AG04449 (cell line): ENCODE data around the gene TRIO.

Experiments
- CTCF ChIA-PET: fragments of 350-600 bp; formaldehyde crosslinking; extraction: SDS; loops from one replicate; lab custom pipeline; 2021; ENCODE audit warnings: antibody characterized with exemption; lab: Yijun Ruan, JAX
- POLR2A ChIA-PET: fragments of 400-600, 350-600 bp; formaldehyde crosslinking; extraction: SDS; loops from one replicate; lab custom pipeline; 2020; ENCODE audit warnings: antibody characterized with exemption, inconsistent platforms; lab: Yijun Ruan, JAX
- DNase-seq: peaks from one replicate; pipeline ENCODE4 v3.0.0-alpha.2; 2010; ENCODE audit warnings: low read depth, low spot score
- H3K4me3 ChIP-seq: 2 replicates; pipeline ENCODE4 v1.5.1; 2011; ENCODE audit warnings: low read depth, mild to moderate bottlenecking, control low read depth, low read length
- TF ChIP-seq, protein P1 (sequence below): IDR thresholded peaks from one replicate; pipeline ENCODE4 v1.5.1; 2011; ENCODE audit warnings: mild to moderate bottlenecking, moderate library complexity, low read length, control low read depth, inconsistent platforms; ENCODE audit not compliant: insufficient read depth; ENCODE audit errors: missing control alignments

TRIO gene

DNA sequence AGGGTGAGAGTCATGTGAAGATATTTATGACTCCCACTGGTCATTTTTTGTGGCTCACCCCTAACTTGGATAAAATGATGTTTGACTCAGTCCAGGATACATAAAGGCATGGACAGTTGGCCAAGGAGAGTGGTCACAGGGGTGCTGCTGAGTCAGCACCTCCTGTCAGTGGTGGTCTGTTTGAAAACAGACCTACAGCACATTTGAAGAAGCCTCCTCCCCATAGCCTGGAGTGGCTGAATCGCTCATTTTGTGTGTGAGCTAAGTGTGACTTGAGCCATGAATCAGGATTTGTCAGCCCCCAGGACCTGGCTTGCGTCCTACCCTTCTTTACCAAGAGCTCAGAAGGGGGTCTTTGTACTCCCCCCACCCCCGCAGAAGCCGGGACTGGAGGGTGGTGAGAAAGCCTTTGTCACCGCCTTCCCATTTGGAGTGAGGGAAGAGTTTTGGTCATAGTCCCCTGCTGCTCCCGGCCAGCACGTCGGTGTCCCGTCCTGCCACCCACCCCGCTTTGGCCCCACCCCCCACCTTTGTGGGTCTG lies 35.6 kb downstream of the TRIO start:
- ChIA-PET CTCF (interaction anchor here (0.9 kb wide), 1 partner anchor 90 kb away, joined by 3 read pairs; no protein-coding TSS in a partner anchor), POLR2A (interaction anchor here (0.6 to 2.4 kb wide), 5 partner anchors 11 to 143 kb away, joined by 3 to 12 read pairs (median 3); no protein-coding TSS in a partner anchor)
- DNase-seq = no peak

DNA sequence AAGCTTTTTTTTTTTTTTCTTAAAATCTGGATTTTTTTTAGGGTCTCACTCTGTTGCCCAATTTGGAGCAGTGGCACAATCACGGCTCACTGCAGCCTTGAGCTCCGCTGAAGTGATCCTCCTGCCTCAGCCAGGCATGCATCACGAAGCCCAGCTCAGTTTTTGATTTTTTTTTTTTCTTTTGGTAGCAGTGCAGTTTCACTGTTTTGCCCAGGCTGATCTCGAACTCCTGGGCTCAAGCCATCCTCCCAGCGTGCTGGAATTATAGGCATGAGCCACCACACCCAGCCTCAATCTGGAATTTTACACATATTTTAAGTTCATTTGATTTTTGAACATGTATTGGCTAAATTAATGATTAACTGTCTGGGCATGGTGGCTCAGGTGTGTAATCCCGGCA lies 36.3 kb downstream of the TRIO start:
- TF ChIP-seq, protein P1, sequence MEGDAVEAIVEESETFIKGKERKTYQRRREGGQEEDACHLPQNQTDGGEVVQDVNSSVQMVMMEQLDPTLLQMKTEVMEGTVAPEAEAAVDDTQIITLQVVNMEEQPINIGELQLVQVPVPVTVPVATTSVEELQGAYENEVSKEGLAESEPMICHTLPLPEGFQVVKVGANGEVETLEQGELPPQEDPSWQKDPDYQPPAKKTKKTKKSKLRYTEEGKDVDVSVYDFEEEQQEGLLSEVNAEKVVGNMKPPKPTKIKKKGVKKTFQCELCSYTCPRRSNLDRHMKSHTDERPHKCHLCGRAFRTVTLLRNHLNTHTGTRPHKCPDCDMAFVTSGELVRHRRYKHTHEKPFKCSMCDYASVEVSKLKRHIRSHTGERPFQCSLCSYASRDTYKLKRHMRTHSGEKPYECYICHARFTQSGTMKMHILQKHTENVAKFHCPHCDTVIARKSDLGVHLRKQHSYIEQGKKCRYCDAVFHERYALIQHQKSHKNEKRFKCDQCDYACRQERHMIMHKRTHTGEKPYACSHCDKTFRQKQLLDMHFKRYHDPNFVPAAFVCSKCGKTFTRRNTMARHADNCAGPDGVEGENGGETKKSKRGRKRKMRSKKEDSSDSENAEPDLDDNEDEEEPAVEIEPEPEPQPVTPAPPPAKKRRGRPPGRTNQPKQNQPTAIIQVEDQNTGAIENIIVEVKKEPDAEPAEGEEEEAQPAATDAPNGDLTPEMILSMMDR = no peak
- CTCF ChIA-PET = interaction anchor here (0.9 to 1.6 kb wide), 3 partner anchors 19 to 101 kb away, joined by 3 to 4 read pairs (median 3); no protein-coding TSS in a partner anchor
- no peak overlapping the region for H3K4me3 ChIP-seq
- DNase-seq = no peak
- POLR2A ChIA-PET = interaction anchor here (0.7 to 2.4 kb wide), 4 partner anchors 11 to 144 kb away, joined by 3 to 12 read pairs (median 6); no protein-coding TSS in a partner anchor

More for the DNA sequence above, 35.6 kb downstream of the TRIO start:
- TF ChIP-seq, protein P1 = no peak
- H3K4me3 ChIP-seq = no peak overlapping the region

DNA sequence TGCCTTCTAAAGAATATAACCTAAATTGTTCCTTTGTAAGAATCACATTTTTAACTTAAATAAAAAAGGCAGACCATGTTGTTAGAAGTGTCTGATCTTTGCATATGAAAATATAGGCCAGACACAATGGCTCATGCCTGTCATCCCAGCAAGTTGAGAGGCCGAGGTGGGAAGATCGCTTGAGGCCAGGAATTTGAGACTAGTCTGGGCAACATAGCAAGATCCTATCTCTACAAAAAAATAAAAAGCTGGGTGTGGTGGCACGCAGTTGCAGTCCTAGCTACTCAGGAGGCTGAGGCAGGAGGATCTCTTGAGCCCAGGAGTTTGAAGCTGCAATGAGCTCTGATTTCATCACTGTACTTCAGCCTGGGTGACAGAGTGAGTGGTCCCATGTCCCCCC lies 37.3 kb downstream of the TRIO start:
- no peak for DNase-seq
- TF ChIP-seq, protein P1 = no peak
- H3K4me3 ChIP-seq = no peak overlapping the region
- CTCF ChIA-PET = interaction anchor here (1.2 to 1.6 kb wide), 3 partner anchors 20 to 186 kb away, joined by 3 to 4 read pairs (median 4); no protein-coding TSS in a partner anchor
- POLR2A ChIA-PET = interaction anchor here (2.4 kb wide), 1 partner anchor 10 kb away, joined by 12 read pairs; no protein-coding TSS in a partner anchor

DNA sequence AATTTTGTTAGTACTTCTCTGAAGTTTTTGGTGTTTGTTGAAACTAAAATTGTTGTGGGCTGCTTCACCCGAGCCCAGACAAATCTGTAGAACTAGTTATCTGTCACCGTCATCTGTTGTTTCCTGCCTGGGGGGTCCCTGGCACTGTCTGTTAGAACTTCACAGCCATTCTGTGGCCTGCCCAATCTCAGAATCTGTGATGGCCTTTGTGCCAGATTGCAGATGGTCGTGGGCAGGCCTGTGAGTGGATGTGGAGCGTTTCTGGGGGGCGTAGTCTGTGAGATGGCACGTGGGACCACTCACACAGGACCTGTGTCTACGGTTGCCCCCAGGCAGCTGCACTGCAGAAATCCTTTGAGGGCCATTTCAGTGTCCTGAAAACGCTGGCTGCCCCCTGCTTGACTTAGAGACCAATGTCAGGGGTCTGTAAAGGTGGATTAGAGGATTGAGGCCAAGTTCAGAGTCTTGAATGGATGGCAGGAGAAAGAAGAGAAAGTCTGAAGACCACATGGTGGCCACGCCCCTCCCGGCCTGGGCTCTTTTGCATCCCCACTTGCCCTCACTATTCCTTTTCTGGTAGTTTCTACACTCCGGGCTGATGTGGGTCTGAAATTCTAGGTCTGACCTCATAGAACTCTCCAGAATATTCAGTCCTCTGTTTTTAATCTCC lies 38.3 kb downstream of the TRIO start:
- no peak for DNase-seq
- TF ChIP-seq, protein P1 = no peak
- POLR2A ChIA-PET = interaction anchor here (0.6 kb wide), 1 partner anchor 14 kb away, joined by 3 read pairs; no protein-coding TSS in a partner anchor
- CTCF ChIA-PET = interaction anchor here (1.5 kb wide), 1 partner anchor 89 kb away, joined by 6 read pairs; no protein-coding TSS in a partner anchor
- no peak overlapping the region for H3K4me3 ChIP-seq

DNA sequence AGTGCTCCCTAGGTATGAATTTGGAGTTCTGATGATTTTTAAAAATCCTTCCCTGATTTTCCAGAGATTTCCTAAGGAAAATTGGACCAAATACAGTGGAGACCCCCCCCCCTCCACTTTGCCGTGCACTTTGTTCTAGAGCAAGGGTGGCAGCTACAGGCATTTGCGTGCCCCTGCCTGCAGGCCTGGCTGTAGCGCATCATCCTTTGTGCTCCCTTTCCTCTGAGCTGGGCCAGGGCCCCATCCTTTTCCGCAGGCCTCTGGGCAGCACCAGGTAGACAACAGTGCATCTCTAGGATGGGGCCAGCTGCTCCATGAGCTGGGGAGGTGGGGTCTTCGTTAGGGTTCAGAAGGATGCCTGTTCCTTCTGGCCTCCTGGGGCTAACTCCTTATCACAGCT lies 39.6 kb downstream of the TRIO start:
- DNase-seq = no peak
- POLR2A ChIA-PET = interaction anchor here (0.5 to 1.1 kb wide), 2 partner anchors 26 to 28 kb away, joined by 3 read pairs; no protein-coding TSS in a partner anchor
- CTCF ChIA-PET = interaction anchor here (0.6 to 1.5 kb wide), 3 partner anchors 13 to 88 kb away, joined by 3 to 6 read pairs (median 6); no protein-coding TSS in a partner anchor
- TF ChIP-seq, protein P1 = no peak
- H3K4me3 ChIP-seq = no peak overlapping the region
